SU-DHL-6 (cell line): ENCODE measurements around the gene CLDN4.

Source experiments
- EZH2phosphoT487 ChIP-seq: fragments of 200-600 bp; sonication (generic), shearing (Covaris generic); conservative IDR thresholded peaks from 2 replicates; pipeline ENCODE4 v1.6.1; 2018; ENCODE audit warnings: mild to moderate bottlenecking, antibody characterized with exemption, low read length, moderate library complexity, mixed read lengths
- TF ChIP-seq, protein P1 (sequence below): fragments of 200-600 bp; sonication (generic); IDR thresholded peaks from one replicate; pipeline ENCODE4 v1.5.1; 2017; ENCODE audit warnings: antibody characterized with exemption, mild to moderate bottlenecking, low read length, moderate library complexity; ENCODE audit not compliant: insufficient read depth, poor library complexity, severe bottlenecking

GRCh38 chr7:73866446-73866767 lies 35.6 kb downstream of the CLDN4 start:
- TF ChIP-seq, protein P1, sequence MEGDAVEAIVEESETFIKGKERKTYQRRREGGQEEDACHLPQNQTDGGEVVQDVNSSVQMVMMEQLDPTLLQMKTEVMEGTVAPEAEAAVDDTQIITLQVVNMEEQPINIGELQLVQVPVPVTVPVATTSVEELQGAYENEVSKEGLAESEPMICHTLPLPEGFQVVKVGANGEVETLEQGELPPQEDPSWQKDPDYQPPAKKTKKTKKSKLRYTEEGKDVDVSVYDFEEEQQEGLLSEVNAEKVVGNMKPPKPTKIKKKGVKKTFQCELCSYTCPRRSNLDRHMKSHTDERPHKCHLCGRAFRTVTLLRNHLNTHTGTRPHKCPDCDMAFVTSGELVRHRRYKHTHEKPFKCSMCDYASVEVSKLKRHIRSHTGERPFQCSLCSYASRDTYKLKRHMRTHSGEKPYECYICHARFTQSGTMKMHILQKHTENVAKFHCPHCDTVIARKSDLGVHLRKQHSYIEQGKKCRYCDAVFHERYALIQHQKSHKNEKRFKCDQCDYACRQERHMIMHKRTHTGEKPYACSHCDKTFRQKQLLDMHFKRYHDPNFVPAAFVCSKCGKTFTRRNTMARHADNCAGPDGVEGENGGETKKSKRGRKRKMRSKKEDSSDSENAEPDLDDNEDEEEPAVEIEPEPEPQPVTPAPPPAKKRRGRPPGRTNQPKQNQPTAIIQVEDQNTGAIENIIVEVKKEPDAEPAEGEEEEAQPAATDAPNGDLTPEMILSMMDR: no peak
- no peak for TF ChIP-seq EZH2phosphoT487
